HTERT RPE-1 (cell line): Measurements from ENCODE around the gene CPT1C.

Experiments used
- in situ Hi-C: fragments of 300-500 bp; cut with MboI; formaldehyde crosslinking; loops from 4 replicates; pipeline ENCODE4 v1.14.3; 2020; ENCODE audit warnings: low sequenced_read_pairs

CPT1C gene

GRCh38 chr19:49752701-49753100 is 61.8 kb downstream of the CPT1C start:
- in situ Hi-C loops: no loop called here

GRCh38 chr19:49755956-49756355 is 65.0 kb downstream of the CPT1C start:
- in situ Hi-C loops: no loop called here

GRCh38 chr19:49758292-49758691 is 67.4 kb downstream of the CPT1C start:
- in situ Hi-C loops: no loop called here

GRCh38 chr19:49761249-49761624 is 70.3 kb downstream of the CPT1C start:
- in situ Hi-C loops: no loop called here

GRCh38 chr19:49761625-49762311 is 70.9 kb downstream of the CPT1C start:
- in situ Hi-C loops: no loop called here

GRCh38 chr19:49763230-49763629 is 72.3 kb downstream of the CPT1C start, which contains the start of gene TSKS:
Gene TSKS (minus strand): TSS chr19:49763306. CDS start chr19:49763247, 59 bp downstream.
- in situ Hi-C loops: no loop called here
